Measurements from ENCODE around the gene ARHGAP26.
A peak's percentile ranks its signal among the peaks of the same experiment; 100 is the strongest.

ARHGAP26 gene

DNA sequence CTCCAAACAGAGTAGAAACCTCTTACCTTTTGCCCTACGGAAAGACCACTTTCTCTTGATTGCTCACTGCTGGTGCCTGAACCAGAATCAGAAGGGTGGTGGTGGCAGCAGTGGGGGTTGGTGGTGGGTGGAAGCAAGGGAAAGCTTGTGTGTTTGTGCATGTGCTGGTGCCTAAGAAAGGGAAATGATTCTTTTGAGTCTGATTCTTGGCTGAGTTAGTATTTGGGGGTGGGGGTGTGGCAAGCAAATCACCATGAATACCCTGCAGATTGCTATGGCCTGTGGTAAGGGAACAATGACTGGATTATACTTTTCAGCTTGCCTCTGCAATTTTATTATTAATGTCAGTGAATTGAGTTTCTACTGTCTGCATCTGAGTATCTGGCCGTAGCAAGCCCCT, 106.6 kb downstream of the ARHGAP26 start:
- no peak for DNase-seq (ENCODE audit: low spot score)

DNA sequence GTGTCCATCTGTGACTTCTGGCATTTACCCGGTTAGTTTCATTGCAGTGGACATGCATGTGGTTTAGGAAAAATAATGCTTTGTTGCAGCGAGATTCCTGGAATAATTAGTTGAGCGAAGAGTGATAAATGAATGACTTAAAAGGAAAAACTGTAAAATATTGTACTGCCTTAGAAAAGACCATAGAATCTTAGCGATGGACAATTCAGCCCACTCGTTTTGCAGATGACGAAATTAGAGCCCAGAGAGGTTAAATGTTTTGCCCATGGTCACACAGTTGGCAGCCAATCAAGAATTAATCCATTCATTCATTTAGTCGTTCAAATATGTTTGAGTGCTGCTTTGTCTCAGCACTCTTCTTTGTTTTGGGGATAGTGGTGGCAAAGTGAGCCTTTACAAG, 107.9 kb downstream of the ARHGAP26 start:
- no peak for DNase-seq (ENCODE audit: low spot score)

DNA sequence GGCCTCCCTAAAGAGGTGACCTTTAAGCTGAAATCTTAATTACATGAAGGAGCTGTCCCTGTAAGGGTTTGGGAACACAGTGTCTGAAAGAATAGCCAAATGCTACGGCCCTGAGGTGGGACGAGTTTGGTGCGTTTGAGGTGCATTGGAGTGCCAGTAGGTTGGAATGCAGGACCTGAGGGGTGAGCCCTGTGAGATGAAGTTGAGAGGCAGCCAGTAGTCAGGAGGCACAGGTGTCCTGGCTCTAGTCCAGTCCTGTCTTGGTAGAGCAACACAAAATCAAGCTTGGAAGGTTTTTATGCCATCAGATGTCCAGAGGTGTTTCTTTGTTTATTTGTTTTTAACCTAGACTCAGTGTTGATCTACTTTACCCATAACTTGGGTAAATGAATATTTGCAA, 108.5 kb downstream of the ARHGAP26 start:
- no peak for DNase-seq (ENCODE audit: low spot score)

DNA sequence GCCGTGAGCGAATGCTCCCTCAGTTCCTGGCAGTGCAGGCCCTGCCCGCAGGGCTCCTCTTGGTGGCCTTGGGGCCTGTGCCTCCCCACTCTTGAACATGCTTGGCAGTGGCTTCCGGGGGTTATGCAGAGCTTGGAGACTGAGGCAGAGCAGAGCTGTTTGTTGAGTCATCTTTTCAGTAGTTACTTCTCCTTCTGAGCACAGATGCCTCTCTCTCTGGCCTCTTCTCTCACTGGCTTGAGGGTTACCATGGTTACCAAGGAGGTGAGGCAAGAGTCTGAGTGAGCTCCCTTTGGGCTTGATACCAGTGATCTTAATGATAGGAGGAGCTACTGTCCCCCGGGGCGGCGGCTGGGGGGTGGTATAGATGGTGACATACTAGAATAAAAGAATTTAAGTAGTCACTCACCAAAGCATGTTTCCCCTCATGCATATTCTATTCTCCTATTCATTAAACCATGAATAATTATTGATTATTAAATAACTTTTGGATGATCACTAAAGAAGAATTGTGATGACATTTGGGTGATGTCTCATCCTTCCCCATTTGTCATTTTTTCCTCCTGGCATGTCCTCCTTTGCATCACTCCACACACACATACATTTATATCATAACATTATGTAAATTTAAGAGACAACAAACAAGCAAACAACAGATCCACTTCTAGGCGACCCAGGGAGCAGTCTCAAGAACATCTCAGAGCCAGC, 111.1 kb downstream of the ARHGAP26 start:
- DNase-seq (ENCODE audit: low spot score): peak; percentile 67

DNA sequence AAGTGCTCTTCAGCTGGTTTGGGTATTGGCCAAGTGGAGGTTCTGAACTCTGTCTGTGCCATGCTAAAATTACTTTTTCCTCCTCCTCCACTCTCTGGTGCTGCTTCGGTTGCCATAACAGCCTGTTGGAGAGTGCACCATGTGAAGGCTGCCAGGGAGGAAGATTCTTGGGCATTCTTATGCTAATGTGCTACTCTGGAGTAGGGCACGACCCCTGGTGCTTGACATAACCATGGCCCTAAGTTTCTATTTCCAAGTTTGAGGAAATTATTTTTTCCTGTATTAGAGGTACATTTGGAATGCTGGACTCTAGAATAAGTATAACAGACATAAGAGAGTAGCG, 111.6 kb downstream of the ARHGAP26 start:
- peak; percentile 51 for DNase-seq (ENCODE audit: low spot score)

DNA sequence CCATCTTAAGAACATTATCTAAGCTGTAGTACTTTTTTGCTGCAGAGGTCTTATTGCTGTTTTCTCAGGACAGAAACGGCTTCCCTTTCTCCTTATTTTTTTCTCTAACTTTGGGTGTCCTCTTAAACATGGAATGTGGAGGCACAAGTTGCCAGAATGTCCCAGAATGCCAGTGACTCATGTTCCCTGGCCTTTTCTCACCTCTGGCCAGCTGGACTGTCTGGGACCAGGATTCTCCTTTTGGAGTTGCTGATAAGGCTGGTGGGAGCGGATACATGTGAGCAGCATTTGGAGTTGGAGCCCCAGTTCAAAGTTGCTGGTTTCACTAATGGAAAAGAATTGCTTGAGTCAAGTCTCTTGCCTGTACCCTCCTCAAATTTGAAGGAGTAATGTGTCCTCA, 112.8 kb downstream of the ARHGAP26 start:
- no peak for DNase-seq (ENCODE audit: low spot score)

DNA sequence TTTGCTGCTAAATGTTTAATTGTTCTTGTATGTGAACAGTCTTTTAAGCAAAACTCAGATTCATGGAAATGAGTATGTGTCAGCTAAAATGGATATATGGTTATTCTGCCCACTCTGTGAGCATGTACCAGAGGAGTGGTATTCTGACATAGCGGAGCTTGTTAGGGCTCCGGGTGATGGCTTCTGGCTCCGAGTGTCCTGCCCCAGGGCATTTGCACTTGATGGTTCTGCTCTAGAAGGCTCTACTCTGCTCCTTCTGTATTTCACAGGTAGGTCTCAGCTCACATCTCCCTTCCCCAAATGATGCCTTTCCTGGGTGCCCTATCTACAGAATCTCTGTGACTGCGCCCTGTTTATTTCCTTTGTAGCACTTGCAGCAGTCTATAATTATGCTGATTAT, 113.3 kb downstream of the ARHGAP26 start:
- no peak for DNase-seq (ENCODE audit: low spot score)

DNA sequence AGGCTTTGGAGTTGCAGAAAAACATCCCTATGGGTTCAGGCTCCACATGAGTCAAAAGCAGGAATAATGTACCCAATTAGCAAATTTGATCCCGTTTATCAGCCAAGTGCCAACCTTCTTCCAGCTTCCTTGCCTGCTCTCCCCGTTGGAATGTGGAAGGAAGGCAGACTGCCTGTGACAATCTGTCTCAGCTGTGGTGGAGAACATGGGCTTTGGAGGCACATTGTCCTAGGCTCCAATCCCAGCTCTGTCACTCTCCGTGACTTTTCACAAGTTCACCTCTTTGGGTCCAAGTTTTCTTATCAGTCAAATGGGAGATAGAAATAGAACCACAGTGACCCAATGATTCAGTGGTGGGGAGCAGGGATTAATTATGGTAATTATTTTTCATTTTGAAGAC, 113.9 kb downstream of the ARHGAP26 start:
- no peak for DNase-seq (ENCODE audit: low spot score)

DNA sequence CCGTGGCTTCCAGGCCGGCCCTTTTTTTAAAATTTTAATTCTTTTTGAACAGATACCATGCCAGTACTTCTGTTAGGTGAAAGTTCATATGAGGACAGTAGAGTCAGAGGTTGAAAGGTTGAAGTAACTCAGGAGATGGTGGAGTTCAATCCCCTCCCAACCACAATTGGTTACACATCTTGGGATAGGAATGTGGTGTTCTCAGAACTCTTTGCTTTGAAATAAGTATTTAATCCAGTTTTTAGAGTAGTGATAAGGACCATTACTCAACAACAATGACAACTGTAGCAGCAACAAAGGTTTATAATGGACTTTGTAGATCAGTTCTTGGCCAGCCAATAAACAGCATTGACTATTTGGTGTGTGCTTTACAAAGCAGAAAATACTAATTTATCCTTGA, 116.0 kb downstream of the ARHGAP26 start:
- DNase-seq (ENCODE audit: low spot score): no peak

DNA sequence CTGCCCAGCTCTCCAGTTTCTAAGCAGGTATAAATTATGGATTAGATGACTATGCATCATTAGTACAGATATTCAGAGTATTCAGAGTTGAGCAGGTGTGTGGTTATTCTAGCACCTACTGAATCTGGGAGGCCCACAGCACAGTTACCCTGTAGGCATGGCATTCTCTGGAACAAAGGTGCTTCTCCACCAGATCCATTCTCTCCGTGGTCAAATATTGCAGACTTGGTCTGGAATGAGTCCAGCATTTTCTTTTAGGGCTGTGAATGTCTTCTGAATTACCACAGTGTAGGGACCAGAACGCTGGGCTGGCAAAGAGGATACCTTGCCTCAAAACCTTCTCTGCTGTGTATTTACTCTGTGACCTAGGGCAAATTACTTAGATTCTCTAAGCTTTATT, 116.8 kb downstream of the ARHGAP26 start:
- no peak for DNase-seq (ENCODE audit: low spot score)

DNA sequence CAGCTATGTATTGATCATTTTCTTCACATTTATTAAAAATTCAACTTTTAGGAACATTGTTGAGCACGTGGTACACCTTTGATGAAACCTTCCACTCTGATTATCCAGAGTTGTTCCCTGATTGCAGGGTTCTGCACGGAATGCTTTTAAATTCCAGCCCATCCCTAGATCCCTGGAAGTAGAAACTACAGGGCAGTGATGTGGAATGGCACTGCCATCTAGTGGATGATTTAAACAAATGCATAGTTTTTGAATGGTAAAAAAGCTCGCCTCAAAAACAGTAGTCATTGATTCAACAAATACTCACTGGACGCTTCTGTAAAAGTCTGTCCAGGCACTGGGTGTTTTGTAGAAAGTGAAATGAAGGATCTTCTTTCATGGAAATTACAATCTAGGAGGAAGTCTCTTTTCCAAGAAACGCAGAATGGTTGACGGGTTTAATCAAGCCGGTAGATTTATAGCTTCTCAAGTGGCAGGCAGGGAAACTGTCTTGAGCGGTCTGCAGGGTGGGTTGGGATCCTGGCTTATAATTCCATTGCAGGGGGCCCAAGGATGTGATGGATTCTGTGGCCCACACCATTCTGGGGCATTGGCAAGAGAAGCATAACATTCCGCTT, 118.4 kb downstream of the ARHGAP26 start:
- peak; percentile 55 for DNase-seq (ENCODE audit: low spot score)

DNA sequence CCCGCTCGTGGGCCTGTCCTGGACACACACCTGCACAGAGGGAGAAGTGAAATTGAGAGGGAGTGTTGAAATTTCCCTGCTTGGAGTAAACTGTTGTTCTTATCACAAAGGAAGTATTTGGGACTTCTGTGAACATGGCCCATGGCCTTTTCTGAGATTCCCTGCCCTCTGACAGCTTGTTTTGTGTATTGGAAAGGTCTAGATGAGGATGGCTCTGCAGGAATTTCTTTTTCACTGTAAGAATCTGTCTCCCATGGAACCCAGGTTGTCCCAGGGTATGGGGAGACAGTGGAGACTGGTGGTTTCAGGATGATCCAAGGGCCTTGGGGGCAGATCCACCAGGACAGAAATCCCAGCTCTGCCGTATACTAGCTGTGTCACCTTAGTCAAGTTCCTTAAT, 121.8 kb downstream of the ARHGAP26 start:
- no peak for DNase-seq (ENCODE audit: low spot score)

DNA sequence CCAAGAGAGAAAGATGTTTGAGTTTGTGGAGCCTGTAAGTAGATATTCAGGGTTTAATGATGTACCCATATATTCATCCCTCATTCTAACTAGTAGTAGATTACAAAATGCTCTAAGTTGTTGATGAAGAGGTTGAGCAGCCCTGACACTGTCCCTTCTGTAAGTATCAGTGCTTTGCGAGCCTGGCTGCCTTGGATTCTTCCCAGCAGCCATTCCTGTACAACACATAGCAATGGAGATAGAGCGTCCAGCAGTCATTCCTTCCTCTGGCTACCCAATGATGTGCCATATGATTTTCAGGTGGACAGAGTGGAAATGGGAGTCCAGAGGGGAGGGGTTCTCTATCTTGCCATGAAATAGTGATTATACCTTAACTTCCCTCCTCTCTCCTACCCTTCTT, 124.1 kb downstream of the ARHGAP26 start:
- DNase-seq (ENCODE audit: low spot score): no peak

DNA sequence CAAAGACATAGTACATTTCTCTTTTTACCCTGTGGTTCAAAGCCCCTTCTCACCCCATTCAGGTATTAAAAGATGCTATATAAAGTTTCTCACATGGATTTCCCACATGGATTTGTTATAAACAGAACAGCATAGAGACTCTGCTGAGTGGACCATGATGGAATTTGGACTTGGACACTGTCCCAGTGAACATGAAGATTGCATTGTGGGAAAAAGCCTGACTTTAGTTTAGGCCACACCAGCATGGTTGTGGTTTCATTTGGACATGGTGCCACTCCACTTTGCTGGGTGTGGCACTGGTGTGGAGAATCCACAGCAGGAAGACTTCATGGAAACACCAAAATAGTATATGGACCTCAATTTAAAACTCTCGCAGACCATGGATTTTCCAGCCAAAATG, 124.6 kb downstream of the ARHGAP26 start:
- no peak for DNase-seq (ENCODE audit: low spot score)

DNA sequence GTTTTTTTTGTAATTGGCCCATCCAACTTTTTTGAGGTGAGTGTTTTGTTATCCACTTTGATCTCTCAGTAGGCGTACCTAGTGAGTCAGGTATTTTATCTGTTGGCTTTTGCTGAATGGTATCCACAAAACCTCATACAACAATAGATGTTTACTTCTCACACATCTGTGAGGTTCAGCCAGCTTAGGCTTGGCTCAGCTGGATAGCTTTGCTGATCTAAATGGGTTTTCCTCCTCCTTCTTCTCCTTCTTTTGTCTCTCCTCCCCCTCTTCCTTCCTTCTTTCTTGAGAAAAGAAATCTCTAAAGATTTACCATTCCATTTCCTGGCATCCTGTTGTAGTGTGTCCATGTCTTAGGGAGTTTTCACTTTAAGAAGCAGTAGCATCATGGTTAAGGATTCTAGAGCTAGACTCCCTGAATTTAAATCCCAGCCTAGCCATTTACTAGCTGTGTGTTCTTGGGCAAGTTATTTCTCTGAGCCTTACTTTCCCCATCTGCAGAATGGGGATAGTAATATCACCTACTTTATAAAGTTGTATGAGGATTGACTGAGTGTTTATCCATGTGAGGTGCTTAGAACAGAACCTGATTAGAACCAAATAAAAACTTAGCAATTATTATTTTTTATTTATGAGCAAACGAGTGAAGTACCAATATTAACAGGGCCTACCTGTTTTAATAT, 126.3 kb downstream of the ARHGAP26 start:
- peak; percentile 49 for DNase-seq (ENCODE audit: low spot score)

DNA sequence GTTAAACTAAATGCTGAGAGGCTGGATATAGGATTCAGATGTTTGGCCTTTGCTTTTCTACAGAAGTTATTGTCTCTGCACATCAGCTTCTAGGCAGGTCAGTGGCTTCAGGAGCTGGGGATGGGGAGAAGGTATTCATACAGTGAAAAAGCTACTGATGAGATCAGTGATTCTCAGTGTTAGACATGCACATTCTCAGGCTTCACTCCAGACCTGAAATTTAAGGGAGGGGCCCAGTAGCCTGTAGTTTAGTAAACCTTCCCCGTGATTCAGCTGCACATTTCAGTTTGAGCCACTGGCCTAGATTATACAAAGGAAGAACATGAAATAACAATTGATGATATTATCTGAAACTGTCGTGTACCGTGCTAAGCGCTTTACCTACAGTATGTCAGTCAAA, 127.2 kb downstream of the ARHGAP26 start:
- DNase-seq (ENCODE audit: low spot score): no peak

DNA sequence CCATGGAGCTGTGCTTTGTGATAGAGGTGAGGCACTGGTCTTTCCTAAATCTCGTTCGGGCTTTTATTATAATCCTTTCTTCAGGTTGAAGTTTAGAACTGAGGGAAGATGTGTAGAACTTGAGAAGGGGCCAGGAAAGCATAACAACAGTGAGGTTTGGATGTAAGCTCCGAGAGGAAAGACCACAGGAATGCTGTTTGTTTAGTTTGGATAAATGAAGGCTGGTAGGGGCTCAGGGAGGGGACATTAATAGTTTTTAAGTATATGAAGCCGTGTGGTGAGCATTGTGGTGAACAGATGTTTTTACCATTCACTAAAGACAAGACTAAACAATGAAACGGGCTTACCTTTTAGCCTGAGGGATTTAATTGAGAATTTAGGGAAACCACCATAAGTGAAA, 130.8 kb downstream of the ARHGAP26 start:
- no peak for DNase-seq (ENCODE audit: low spot score)

DNA sequence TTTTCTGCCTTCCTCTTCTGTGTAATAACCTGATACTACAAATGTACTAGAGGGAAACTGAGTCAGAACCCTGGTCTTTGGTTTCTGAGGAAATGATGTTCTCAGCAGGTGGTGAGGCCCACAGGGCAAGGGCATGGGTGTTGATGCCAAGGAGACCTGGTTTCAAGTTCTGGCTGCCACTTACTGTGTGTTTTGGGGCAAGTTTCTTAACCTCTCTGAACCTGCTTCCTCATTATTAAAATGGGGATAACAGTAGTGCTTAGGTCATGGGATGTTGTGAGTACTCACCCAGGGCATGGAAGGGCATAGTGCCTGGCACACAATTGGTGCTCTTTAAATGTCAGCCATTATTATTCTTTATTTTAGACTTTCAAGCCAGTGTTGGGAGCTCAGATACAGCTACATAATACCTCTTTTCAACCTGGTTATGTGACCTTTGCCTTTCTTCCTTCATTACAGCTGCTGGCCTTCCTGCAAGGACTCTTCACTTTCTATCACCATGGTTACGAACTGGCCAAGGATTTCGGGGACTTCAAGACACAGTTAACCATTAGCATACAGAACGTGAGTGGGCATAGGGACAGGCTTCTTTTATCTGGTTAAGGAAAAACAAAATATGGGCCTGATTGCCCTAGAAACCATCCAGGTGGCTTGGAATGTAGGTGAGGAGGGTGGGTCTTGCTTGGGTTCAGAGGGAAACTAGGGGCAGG, 131.5 kb downstream of the ARHGAP26 start:
- no peak for DNase-seq (ENCODE audit: low spot score)

DNA sequence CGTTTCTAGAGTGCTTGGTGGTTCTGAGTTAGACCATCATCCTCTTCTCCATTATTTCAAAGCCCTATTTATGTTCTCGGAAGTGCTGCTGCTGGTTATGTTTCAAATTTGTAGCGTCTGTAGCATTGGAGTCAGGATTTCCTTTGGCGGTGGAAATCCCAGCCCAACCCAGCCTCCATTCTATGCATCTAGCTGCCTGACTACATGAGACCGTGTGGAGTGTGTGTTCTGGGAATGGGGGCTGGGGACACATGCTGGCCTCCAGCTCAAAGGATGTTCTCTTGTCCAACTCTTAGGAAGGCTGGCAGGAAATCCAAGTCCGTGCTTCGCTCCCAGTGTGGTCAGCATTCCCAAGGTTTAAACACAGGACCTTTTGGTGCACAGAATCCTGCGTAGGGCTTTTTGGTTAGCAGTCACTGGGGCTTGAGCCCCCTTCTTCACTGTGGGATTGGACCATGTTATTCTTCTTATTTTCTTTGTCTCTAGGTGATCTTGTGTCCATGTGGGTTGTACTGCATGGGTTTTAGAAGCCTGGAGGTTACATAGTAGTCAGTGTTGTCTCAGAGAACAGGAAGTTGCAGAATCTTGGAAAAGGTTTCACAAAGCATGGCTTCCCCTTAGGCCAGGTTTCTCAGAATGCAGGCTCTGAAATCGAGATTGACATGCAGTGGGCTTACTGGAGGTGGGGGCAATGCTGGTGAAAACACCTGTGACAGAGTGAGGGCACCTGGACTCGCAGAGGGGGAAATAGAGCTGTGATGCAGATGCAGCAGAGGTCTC, 132.2 kb downstream of the ARHGAP26 start:
- DNase-seq (ENCODE audit: low spot score): no peak

DNA sequence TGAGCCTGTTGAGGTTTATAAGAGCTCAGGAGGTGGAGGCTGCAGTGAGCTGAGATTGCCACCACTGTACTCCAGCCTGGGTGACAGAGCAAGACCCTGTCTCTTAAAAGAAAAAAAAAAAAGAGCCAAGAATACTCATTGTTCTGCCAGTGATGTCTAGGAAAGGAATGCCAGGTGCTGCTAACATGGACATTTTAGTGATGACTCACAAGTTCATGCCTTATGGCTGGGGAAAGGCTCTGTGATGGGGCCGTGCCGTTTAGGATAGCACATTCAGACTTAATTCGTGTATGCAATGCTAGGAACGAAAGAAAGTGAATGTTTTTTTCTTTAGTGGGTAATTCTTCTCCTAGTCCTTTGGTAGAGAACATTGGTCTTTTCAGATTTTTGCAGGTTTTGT, 134.2 kb downstream of the ARHGAP26 start:
- peak; percentile 24 for DNase-seq (ENCODE audit: low spot score)

DNA sequence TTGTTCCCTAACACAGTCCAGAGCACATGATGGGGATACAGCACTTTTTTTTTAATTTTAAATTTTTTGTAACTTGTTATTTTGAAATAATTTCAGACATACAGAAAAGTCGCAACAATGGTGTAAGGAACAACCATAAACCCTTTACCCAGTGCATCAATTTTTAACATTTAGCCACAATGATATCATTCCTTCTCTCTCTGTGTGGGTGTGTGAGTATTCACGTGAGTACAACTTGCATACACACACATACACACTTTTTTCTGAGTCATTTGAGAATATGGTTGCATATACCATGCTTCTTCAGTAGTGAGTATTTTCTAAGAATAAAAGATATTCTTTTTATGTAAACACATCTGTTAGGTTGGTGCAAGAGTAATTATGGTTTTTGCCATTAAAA, 135.2 kb downstream of the ARHGAP26 start:
- no peak for DNase-seq (ENCODE audit: low spot score)
